Hepatocyte (in vitro differentiated cells): Measurements from ENCODE around the gene PARP1. TPM values are rescaled to one million over a fixed set of nuclear protein-coding genes. Genes with fewer than 3 reads are reported as not detected.

ENCODE experiments used
- DNase-seq: peaks from one replicate; pipeline ENCODE4 v3.0.0-alpha.2; 2016; ENCODE audit warnings: low spot score
- H2AFZ ChIP-seq: fragments of 200-600 bp; sonication (generic); 2 replicates; pipeline ENCODE4 v1.6.0; 2016; ENCODE audit warnings: antibody characterized with exemption, mild to moderate bottlenecking
- H3K27ac ChIP-seq: fragments of 200-600 bp; sonication (generic); 2 replicates; pipeline ENCODE4 v1.5.1; 2016; ENCODE audit warnings: mild to moderate bottlenecking
- H3K27me3 ChIP-seq: fragments of 200-600 bp; sonication (generic); 2 replicates; pipeline ENCODE4 v1.6.1; 2016
- H3K36me3 ChIP-seq: fragments of 200-600 bp; sonication (generic); replicated peaks from 2 replicates; pipeline ENCODE4 v1.5.1; 2016; ENCODE audit warnings: low read depth; ENCODE audit not compliant: insufficient read depth
- H3K4me1 ChIP-seq: fragments of 200-600 bp; sonication (generic); 2 replicates; pipeline ENCODE4 v1.5.1; 2016; ENCODE audit warnings: mild to moderate bottlenecking, moderate library complexity; ENCODE audit not compliant: insufficient read depth
- H3K4me2 ChIP-seq: fragments of 200-600 bp; sonication (generic); 2 replicates; pipeline ENCODE4 v1.6.0; 2016
- H3K4me3 ChIP-seq: fragments of 200-600 bp; sonication (generic); 2 replicates; pipeline ENCODE4 v1.5.1; 2016; ENCODE audit warnings: mild to moderate bottlenecking
- H3K79me2 ChIP-seq: fragments of 200-600 bp; sonication (generic); 2 replicates; pipeline ENCODE4 v1.6.0; 2017; ENCODE audit warnings: mild to moderate bottlenecking
- H3K9me2 ChIP-seq: fragments of 200-600 bp; sonication (generic); replicated peaks from 2 replicates; pipeline ENCODE4 v1.6.0; 2017; ENCODE audit warnings: mild to moderate bottlenecking; ENCODE audit not compliant: insufficient read depth
- H3K9me3 ChIP-seq: fragments of 200-600 bp; sonication (generic); 2 replicates; pipeline ENCODE4 v1.5.1; 2016; ENCODE audit warnings: low read depth, mild to moderate bottlenecking
- H4K20me1 ChIP-seq: fragments of 200-600 bp; sonication (generic); 2 replicates; pipeline ENCODE4 v1.6.0; 2016; ENCODE audit warnings: mild to moderate bottlenecking; ENCODE audit not compliant: insufficient read depth, poor library complexity, severe bottlenecking
- EZH2 ChIP-seq: fragments of 200-600 bp; sonication (generic); IDR thresholded peaks from 2 replicates; pipeline ENCODE4 v1.6.1; 2016; ENCODE audit warnings: antibody characterized with exemption, mild to moderate bottlenecking, borderline replicate concordance
- EZH2phosphoT487 ChIP-seq: fragments of 200-600 bp; sonication (generic); IDR thresholded peaks from one replicate; pipeline ENCODE4 v1.6.1; 2018; ENCODE audit warnings: antibody characterized with exemption, mild to moderate bottlenecking, low read depth, moderate library complexity; ENCODE audit not compliant: unreplicated experiment, severe bottlenecking
- WGBS: methylation state at CpG from one replicate; pipeline ENCODE4 v1.1.6; 2016; ENCODE audit warnings: low lambda C conversion rate; ENCODE audit errors: missing lambda C conversion rate; 5-methylcytosine and 5-hydroxymethylcytosine counted together
- polyA plus RNA-seq: library from polyadenylated mRNA; unstranded; fragments of >200 nt; fragmentation: Nextera tagmentation; extraction: Ambion mirVana; gene quantifications from 2 replicates; pipeline ENCODE4 v1.2.1, GENCODE V29; 2016
- total RNA-seq: library from RNA; depleted of rRNA; stranded (reverse); fragments of >200 nt; gene quantifications from 2 replicates; pipeline ENCODE4 v1.2.3, GENCODE V29; 2014
- TF ChIP-seq, protein P1 (sequence below): fragments of 200-600 bp; sonication (generic); IDR thresholded peaks from 2 replicates; pipeline ENCODE4 v1.5.1; 2016; ENCODE audit warnings: antibody characterized with exemption, mild to moderate bottlenecking; ENCODE audit not compliant: poor library complexity

Gene PARP1
- total and polyA plus RNA-seq, 2 experiments from 2014 or later, result 59.7 to 93.0 TPM

DNA sequence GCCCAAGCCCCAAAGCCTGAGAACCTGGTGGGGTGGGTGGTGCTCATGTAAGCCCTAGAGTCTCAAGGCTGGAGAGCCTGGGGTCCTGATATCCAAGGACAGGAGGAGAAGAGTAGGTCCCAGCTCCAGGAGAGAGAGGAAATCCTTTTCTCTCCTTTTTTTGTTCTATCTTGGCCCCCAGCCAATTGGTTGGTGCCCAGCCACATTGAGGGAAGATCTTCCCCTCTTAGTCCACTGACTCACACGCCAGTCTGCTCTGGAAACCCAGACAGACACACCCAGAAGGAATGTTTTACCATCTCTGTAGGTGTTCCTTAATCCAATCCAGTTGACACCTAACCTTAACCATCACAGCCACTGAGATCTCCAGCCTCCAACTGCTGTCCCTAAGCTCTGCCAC, 82.7 kb downstream of the PARP1 start:
- Histone ChIP-seq H3K4me3 (no peak overlapping the region), H3K4me1 (no peaks in the 10 kb centered on the region), H3K4me2 (no peak overlapping the region), H4K20me1 (no peaks in the 10 kb centered on the region), H3K79me2 (no peaks in the 10 kb centered on the region), H2AFZ (no peak overlapping the region), H3K9me3 (no peaks in the 10 kb centered on the region), H3K9me2 (no peaks in the 10 kb centered on the region), H3K27me3 (no peaks in the 10 kb centered on the region), H3K36me3 (no peaks in the 10 kb centered on the region), H3K27ac (no peak overlapping the region)
- WGBS, result 100% methylated on average over 1 of the region's 1 CpG
- TF ChIP-seq EZH2 (no peak), EZH2phosphoT487 (no peak)
- TF ChIP-seq, protein P1, sequence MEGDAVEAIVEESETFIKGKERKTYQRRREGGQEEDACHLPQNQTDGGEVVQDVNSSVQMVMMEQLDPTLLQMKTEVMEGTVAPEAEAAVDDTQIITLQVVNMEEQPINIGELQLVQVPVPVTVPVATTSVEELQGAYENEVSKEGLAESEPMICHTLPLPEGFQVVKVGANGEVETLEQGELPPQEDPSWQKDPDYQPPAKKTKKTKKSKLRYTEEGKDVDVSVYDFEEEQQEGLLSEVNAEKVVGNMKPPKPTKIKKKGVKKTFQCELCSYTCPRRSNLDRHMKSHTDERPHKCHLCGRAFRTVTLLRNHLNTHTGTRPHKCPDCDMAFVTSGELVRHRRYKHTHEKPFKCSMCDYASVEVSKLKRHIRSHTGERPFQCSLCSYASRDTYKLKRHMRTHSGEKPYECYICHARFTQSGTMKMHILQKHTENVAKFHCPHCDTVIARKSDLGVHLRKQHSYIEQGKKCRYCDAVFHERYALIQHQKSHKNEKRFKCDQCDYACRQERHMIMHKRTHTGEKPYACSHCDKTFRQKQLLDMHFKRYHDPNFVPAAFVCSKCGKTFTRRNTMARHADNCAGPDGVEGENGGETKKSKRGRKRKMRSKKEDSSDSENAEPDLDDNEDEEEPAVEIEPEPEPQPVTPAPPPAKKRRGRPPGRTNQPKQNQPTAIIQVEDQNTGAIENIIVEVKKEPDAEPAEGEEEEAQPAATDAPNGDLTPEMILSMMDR, result no peak
- no peak for DNase-seq

DNA sequence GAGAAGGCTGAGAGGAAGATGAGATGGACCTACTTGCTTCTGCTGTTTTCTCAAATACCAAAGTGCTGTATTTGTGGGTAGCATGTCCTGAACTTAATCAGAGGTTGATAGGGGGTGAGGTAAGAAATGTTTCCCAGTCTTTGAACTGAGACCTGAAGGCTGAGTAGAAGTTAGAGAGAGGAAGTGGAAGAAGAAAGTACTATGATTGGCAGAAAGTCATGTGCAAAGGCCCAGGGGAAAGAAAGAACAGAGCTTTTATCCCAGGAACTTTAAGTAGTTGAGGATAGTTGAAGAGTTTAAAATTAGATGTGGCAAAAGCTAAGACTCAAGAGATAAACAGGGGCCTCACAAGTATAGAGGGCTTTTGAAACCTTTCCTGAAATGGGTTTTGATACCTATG, 83.4 kb downstream of the PARP1 start:
- no peaks in the 10 kb centered on the region for H3K4me1 ChIP-seq
- no peaks in the 10 kb centered on the region for H3K36me3 ChIP-seq
- H2AFZ ChIP-seq, result no peak overlapping the region
- H3K9me3 ChIP-seq, result no peaks in the 10 kb centered on the region
- TF ChIP-seq EZH2phosphoT487, result no peak
- TF ChIP-seq, protein P1, result no peak
- TF ChIP-seq EZH2, result no peak
- no peak for DNase-seq
- H3K4me3 ChIP-seq, result no peak overlapping the region
- H4K20me1 ChIP-seq, result no peaks in the 10 kb centered on the region
- H3K4me2 ChIP-seq, result no peak overlapping the region
- H3K27ac ChIP-seq, result no peak overlapping the region
- no peaks in the 10 kb centered on the region for H3K9me2 ChIP-seq
- H3K27me3 ChIP-seq, result no peaks in the 10 kb centered on the region
- no peaks in the 10 kb centered on the region for H3K79me2 ChIP-seq

- WGBS, result 92% methylated on average over 3 of the region's 3 CpGs
- H3K9me3 ChIP-seq, result no peaks in the 10 kb centered on the region
Measured at GRCh38 chr1:226322986-226323385, 84.9 kb downstream of the PARP1 start.

More at GRCh38 chr1:226322986-226323385, 84.9 kb downstream of the PARP1 start:
- no peaks in the 10 kb centered on the region for H3K36me3 ChIP-seq
- no peaks in the 10 kb centered on the region for H3K27me3 ChIP-seq
- H3K9me2 ChIP-seq, result no peaks in the 10 kb centered on the region
- DNase-seq, result peak; percentile 10
- H3K79me2 ChIP-seq, result no peaks in the 10 kb centered on the region
- no peak overlapping the region for H2AFZ ChIP-seq
- no peak overlapping the region for H3K27ac ChIP-seq
- H4K20me1 ChIP-seq, result no peaks in the 10 kb centered on the region
- H3K4me2 ChIP-seq, result no peak overlapping the region
- H3K4me1 ChIP-seq, result no peaks in the 10 kb centered on the region
- TF ChIP-seq EZH2 (no peak), EZH2phosphoT487 (no peak)
- TF ChIP-seq, protein P1, result no peak
- H3K4me3 ChIP-seq, result no peak overlapping the region
